ENCODE measurements around the gene ZER1.

DNA sequence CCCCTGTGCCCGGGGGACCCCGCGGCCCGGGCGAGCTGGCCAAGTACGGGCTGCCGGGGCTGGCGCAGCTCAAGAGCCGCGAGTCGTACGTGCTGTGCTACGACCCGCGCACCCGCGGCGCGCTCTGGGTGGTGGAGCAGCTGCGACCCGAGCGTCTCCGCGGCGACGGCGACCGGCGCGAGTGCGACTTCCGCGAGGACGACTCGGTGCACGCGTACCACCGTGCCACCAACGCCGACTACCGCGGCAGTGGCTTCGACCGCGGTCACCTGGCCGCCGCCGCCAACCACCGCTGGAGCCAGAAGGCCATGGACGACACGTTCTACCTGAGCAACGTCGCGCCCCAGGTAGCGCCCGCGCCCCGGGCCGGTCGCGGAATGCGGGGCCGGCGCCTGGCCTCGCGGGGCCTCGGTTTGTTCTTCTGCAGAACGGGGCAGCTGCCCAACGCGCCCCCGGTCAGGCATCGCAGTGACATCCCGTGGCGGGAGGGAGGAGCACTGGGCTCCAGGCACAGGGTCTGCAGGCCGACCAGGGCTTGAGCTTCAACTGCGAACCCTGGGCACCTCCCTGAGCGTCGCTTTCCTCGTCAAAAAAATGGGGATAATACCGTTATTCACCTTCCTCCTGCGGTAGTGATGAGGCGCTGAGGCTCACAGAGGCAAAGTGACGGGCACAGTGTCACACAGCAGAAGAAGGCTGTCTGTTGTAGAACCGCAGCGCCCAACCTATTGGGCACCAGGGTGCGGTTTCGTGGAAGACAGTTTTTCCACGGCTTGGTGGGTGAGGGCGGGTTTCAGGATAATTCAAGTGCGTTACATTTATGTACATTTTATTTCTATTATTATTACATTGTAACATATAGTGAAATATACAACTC, 47.4 kb upstream of the ZER1 start:
- TF ChIP-seq, protein P1, sequence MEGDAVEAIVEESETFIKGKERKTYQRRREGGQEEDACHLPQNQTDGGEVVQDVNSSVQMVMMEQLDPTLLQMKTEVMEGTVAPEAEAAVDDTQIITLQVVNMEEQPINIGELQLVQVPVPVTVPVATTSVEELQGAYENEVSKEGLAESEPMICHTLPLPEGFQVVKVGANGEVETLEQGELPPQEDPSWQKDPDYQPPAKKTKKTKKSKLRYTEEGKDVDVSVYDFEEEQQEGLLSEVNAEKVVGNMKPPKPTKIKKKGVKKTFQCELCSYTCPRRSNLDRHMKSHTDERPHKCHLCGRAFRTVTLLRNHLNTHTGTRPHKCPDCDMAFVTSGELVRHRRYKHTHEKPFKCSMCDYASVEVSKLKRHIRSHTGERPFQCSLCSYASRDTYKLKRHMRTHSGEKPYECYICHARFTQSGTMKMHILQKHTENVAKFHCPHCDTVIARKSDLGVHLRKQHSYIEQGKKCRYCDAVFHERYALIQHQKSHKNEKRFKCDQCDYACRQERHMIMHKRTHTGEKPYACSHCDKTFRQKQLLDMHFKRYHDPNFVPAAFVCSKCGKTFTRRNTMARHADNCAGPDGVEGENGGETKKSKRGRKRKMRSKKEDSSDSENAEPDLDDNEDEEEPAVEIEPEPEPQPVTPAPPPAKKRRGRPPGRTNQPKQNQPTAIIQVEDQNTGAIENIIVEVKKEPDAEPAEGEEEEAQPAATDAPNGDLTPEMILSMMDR (IDR thresholded peaks at IDR 0.05) = no peak
- no peak for TF ChIP-seq POLR2A (IDR thresholded peaks at IDR 0.05)

All from uterus (tissue), 2 donors.